Endothelial cell of umbilical vein (primary cell): ENCODE measurements around the gene POLN. TPM values are rescaled to one million over a fixed set of nuclear protein-coding genes. Genes with fewer than 3 reads are reported as not detected.

ENCODE experiments used
- BruUV-seq: library from RNA; stranded (reverse); fragments of 400-500 nt; replicated peaks from 2 replicates; lab custom pipeline; 2021; lab: Mats Ljungman, UMichigan
- CTCF ChIA-PET: fragments of 300-600, 350-600 bp; sonication (Branson Sonifier 250); formaldehyde crosslinking; loops from one replicate; lab custom pipeline; 2021; ENCODE audit warnings: antibody characterized with exemption, inconsistent platforms; lab: Charles Lee
- POLR2A ChIA-PET: fragments of 300-600, 350-600 bp; sonication (Branson Sonifier 250); formaldehyde crosslinking; loops from one replicate; lab custom pipeline; 2021; ENCODE audit warnings: antibody characterized with exemption, inconsistent platforms; lab: Charles Lee
- DNase-seq: peaks from one replicate; pipeline ENCODE4 v3.0.0-alpha.2; 2011; ENCODE audit warnings: low read depth, low spot score
- FAIRE-seq: peaks from 2 replicates; lab custom pipeline; 2011; peaks lifted over from hg19 to GRCh38; lab: Jason Lieb, UNC
- H2AFZ ChIP-seq: 2 replicates; pipeline ENCODE4 v1.6.0; 2012; ENCODE audit warnings: low read depth, low read length, control low read depth, inconsistent platforms
- H3K27ac ChIP-seq: 2 replicates; pipeline ENCODE4 v1.5.1; 2011; ENCODE audit warnings: low read depth, mild to moderate bottlenecking, control low read depth, low read length, moderate library complexity; ENCODE audit not compliant: insufficient read depth
- H3K27me3 ChIP-seq, 2 experiments: 2 replicates each; pipeline versions ENCODE4 v1.6.0 to v1.6.1; 2011; ENCODE audit warnings: low read length in 2 of 2, mixed read lengths in 1 of 2; ENCODE audit not compliant: control insufficient read depth in 2 of 2, insufficient read depth in 2 of 2
- H3K36me3 ChIP-seq, 2 experiments: 2 replicates in 1 of 2; 3 replicates in 1 of 2; pipeline ENCODE4 v1.5.1; 2011; ENCODE audit warnings: low read length in 2 of 2, mild to moderate bottlenecking in 1 of 2, moderate library complexity in 1 of 2; ENCODE audit not compliant: control insufficient read depth in 2 of 2, insufficient read depth in 2 of 2; ENCODE audit errors: extremely low read depth in 1 of 2
- H3K4me1 ChIP-seq: 3 replicates; pipeline ENCODE4 v1.5.1; 2011; ENCODE audit warnings: mild to moderate bottlenecking, low read length; ENCODE audit not compliant: control insufficient read depth, insufficient read depth; ENCODE audit errors: extremely low read depth
- H3K4me2 ChIP-seq: 2 replicates; pipeline ENCODE4 v1.6.1; 2011; ENCODE audit warnings: low read length, control low read depth, mixed read lengths; ENCODE audit not compliant: insufficient read depth
- H3K4me3 ChIP-seq, 3 experiments: fragments of 200-600 bp in 1 of 3; sonication (generic), shearing (Covaris generic) in 1 of 3; replicated peaks in 1 of 3; 2 replicates each; pipeline ENCODE4 v1.5.1; 2011 to 2016; ENCODE audit warnings: control low read depth in 3 of 3, low read length in 3 of 3, mild to moderate bottlenecking in 2 of 3, inconsistent platforms in 1 of 3, low read depth in 1 of 3, moderate library complexity in 1 of 3; ENCODE audit not compliant: insufficient read depth in 1 of 3
- H3K79me2 ChIP-seq: 2 replicates; pipeline ENCODE4 v1.6.0; 2012; ENCODE audit warnings: low read length, inconsistent platforms; ENCODE audit not compliant: control insufficient read depth, insufficient read depth
- H3K9ac ChIP-seq: replicated peaks from 2 replicates; pipeline ENCODE3; 2011; ENCODE audit warnings: low read length, control low read depth; ENCODE audit not compliant: insufficient read depth; ENCODE audit errors: extremely low read depth
- H3K9me1 ChIP-seq: replicated peaks from 3 replicates; pipeline ENCODE4 v1.6.0; 2011; ENCODE audit warnings: mild to moderate bottlenecking, low read length; ENCODE audit not compliant: control insufficient read depth, insufficient read depth; ENCODE audit errors: extremely low read depth
- H3K9me3 ChIP-seq: replicated peaks from 2 replicates; pipeline ENCODE4 v1.5.1; 2012; ENCODE audit warnings: low read length, inconsistent platforms; ENCODE audit not compliant: control insufficient read depth, insufficient read depth
- H4K20me1 ChIP-seq: replicated peaks from 2 replicates; pipeline ENCODE3; 2011; ENCODE audit warnings: mild to moderate bottlenecking, low read length; ENCODE audit not compliant: control insufficient read depth, insufficient read depth; ENCODE audit errors: extremely low read depth
- EZH2 ChIP-seq: IDR thresholded peaks from 2 replicates; pipeline ENCODE4 v1.6.1; 2012; ENCODE audit warnings: borderline replicate concordance, low read depth, mild to moderate bottlenecking, moderate library complexity, low read length, inconsistent platforms; ENCODE audit not compliant: severe bottlenecking
- FOS ChIP-seq: IDR thresholded peaks from 2 replicates; pipeline ENCODE4 v1.6.1; 2011; ENCODE audit warnings: mild to moderate bottlenecking, low read length, moderate library complexity, borderline replicate concordance; ENCODE audit not compliant: insufficient read depth
- GATA2 ChIP-seq: IDR thresholded peaks from 2 replicates; pipeline ENCODE4 v1.7.0; 2011; ENCODE audit warnings: low read depth, mild to moderate bottlenecking, moderate library complexity, mixed read lengths, low read length; ENCODE audit not compliant: insufficient read length, insufficient read depth
- JUN ChIP-seq: IDR thresholded peaks from 2 replicates; pipeline ENCODE4 v1.6.1; 2011; ENCODE audit warnings: borderline replicate concordance, low read depth; ENCODE audit not compliant: insufficient read length, insufficient read depth
- MYC ChIP-seq: IDR thresholded peaks from one replicate; pipeline ENCODE4 v1.6.1; 2011; ENCODE audit warnings: mild to moderate bottlenecking, low read depth, low read length
- POLR2A ChIP-seq: IDR thresholded peaks from 2 replicates; pipeline ENCODE4 v1.6.1; 2012; ENCODE audit warnings: low read depth, mild to moderate bottlenecking, control low read depth, low read length
- POLR2AphosphoS5 ChIP-seq: IDR thresholded peaks from 2 replicates; pipeline ENCODE4 v1.6.1; 2012; ENCODE audit warnings: low read depth, mild to moderate bottlenecking, control low read depth, low read length, moderate library complexity; ENCODE audit not compliant: insufficient read depth
- dilution Hi-C: fragments of 300-500 bp; cut with MboI; formaldehyde crosslinking; loops from one replicate; pipeline ENCODE4 v1.15.0; 2019; ENCODE audit warnings: low sequenced_read_pairs; ENCODE audit not compliant: extremely low pct_ligation_motif_present
- intact Hi-C: fragments of 100-400 bp; cut with micrococcal nuclease; formaldehyde crosslinking; loops from one replicate; pipeline ENCODE4 v1.10.0; 2022
- polyA plus RNA-seq, 4 experiments: library from polyadenylated mRNA; depleted of rRNA in 3 of 4; stranded (reverse) in 3 of 4; unstranded in 1 of 4; fragments of >200 nt; gene quantifications; 2 replicates each; pipeline versions ENCODE4 v1.2.1 to v1.2.3, GENCODE V29; 2011 to 2012; ENCODE audit warnings: missing spikeins in 1 of 4
- total RNA-seq: library from RNA; stranded (reverse); gene quantifications from 2 replicates; pipeline ENCODE4 v1.2.3, GENCODE V29; 2021
- TF ChIP-seq, protein P1 (sequence below): IDR thresholded peaks from 2 replicates; pipeline ENCODE4 v1.6.1; 2011; ENCODE audit not compliant: insufficient read depth, insufficient read length
- TF ChIP-seq, protein P2 (sequence below), 2 donors: IDR thresholded peaks; 1 replicate in 1 of 2; 2 replicates in 1 of 2; pipeline ENCODE4 v1.5.1; 2011; ENCODE audit warnings: low read length in 2 of 2, mild to moderate bottlenecking in 2 of 2, moderate library complexity in 2 of 2, control low read depth in 1 of 2, inconsistent platforms in 1 of 2, low read depth in 1 of 2; ENCODE audit not compliant: insufficient read depth in 1 of 2; ENCODE audit errors: extremely low read depth in 1 of 2

The POLN gene
- total and polyA plus RNA-seq, 2 donors (not counting 3 experiments of a cell fraction or from before 2014, with no cell fraction given) = 1.3 to 4.2 TPM

DNA sequence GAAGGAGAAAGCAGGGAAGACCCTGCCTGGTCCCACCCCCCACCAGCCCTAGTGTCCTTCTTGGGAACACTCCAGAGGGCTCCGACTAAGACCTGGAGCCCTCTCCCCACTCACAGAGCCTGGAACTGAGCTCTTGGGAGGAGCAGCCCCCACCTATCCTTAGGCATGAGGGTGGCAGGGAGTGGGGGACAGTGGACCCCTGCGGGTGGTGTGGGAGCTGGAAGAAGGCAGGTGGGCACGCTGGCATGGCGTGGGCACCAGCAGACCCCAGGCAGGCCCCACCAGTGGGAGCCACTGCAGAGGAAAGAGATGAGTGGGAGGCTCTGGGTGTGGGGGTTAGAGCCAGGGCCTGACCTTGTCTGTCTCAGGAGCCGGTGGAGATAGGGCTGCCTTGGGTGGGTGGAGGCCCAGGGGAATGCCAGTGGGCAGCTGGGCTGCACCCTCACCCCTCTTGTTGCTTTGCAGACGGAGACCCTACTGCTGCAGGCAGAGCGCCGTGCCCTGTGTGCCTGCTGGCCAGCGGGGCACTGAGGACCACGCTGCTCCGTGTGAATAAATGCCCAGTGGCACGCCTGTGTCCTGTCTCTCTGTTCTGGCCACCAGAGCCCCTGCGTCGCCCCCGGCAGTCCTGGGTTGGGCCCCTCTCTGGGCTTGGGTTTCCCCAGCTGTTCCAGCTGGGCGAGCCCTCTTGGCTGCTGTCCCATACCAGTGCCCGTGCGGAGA, 198.4 kb downstream of the POLN start:
- Histone ChIP-seq H4K20me1 (no peaks in the 10 kb centered on the region), H3K4me1 (no peaks in the 10 kb centered on the region), H3K4me3 (no peak overlapping the region), H3K27me3 (peaks cover 6 to 9% of the 10 kb centered on the region in 2 experiments), H3K79me2 (no peaks in the 10 kb centered on the region), H3K9me1 (no peaks in the 10 kb centered on the region), H3K4me2 (no peak overlapping the region), H3K27ac (no peak overlapping the region), H3K9ac (no peak overlapping the region), H3K9me3 (no peaks in the 10 kb centered on the region), H3K36me3 (no peaks in the 10 kb centered on the region), H2AFZ (no peak overlapping the region)
- POLR2A ChIA-PET = no interaction called here
- intact Hi-C loops = no loop called here
- FAIRE-seq (no peak), DNase-seq (no peak)
- no TSS peak for BruUV-seq
- TF ChIP-seq POLR2AphosphoS5 (no peak), FOS (no peak), POLR2A (no peak), MYC (no peak), GATA2 (no peak), EZH2 (no peak), JUN (no peak)
- TF ChIP-seq, protein P1, sequence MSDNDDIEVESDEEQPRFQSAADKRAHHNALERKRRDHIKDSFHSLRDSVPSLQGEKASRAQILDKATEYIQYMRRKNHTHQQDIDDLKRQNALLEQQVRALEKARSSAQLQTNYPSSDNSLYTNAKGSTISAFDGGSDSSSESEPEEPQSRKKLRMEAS = no peak
- TF ChIP-seq, protein P2, sequence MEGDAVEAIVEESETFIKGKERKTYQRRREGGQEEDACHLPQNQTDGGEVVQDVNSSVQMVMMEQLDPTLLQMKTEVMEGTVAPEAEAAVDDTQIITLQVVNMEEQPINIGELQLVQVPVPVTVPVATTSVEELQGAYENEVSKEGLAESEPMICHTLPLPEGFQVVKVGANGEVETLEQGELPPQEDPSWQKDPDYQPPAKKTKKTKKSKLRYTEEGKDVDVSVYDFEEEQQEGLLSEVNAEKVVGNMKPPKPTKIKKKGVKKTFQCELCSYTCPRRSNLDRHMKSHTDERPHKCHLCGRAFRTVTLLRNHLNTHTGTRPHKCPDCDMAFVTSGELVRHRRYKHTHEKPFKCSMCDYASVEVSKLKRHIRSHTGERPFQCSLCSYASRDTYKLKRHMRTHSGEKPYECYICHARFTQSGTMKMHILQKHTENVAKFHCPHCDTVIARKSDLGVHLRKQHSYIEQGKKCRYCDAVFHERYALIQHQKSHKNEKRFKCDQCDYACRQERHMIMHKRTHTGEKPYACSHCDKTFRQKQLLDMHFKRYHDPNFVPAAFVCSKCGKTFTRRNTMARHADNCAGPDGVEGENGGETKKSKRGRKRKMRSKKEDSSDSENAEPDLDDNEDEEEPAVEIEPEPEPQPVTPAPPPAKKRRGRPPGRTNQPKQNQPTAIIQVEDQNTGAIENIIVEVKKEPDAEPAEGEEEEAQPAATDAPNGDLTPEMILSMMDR (IDR thresholded peaks at IDR 0.05; ENCODE audit: extremely low read depth in 1 of 2, insufficient read depth in 1 of 2, low read depth in 1 of 2, low read length in 2 of 2) = no peak
- dilution Hi-C loops = no loop called here
- CTCF ChIA-PET = no interaction called here
